GM12875 (cell line): ENCODE measurements around the gene TBRG4.

Experiments
- H3K4me3 ChIP-seq: one replicate; pipeline ENCODE4 v1.5.1; 2011; ENCODE audit warnings: low read depth, low read length, control low read depth
- CTCF ChIP-seq: IDR thresholded peaks from 2 replicates; pipeline ENCODE4 v1.5.1; 2011; ENCODE audit warnings: low read depth, mild to moderate bottlenecking, control low read depth, inconsistent platforms, low read length, moderate library complexity, borderline replicate concordance; ENCODE audit not compliant: insufficient read depth

The TBRG4 gene

GRCh38 chr7:45067582-45067981 lies 43.9 kb downstream of the TBRG4 start:
- H3K4me3 ChIP-seq = no peak overlapping the region
- TF ChIP-seq CTCF = no peak

- H3K4me3 ChIP-seq = no peak overlapping the region
- TF ChIP-seq CTCF = no peak
Measured at GRCh38 chr7:45066409-45066808, 45.1 kb downstream of the TBRG4 start.

DNA sequence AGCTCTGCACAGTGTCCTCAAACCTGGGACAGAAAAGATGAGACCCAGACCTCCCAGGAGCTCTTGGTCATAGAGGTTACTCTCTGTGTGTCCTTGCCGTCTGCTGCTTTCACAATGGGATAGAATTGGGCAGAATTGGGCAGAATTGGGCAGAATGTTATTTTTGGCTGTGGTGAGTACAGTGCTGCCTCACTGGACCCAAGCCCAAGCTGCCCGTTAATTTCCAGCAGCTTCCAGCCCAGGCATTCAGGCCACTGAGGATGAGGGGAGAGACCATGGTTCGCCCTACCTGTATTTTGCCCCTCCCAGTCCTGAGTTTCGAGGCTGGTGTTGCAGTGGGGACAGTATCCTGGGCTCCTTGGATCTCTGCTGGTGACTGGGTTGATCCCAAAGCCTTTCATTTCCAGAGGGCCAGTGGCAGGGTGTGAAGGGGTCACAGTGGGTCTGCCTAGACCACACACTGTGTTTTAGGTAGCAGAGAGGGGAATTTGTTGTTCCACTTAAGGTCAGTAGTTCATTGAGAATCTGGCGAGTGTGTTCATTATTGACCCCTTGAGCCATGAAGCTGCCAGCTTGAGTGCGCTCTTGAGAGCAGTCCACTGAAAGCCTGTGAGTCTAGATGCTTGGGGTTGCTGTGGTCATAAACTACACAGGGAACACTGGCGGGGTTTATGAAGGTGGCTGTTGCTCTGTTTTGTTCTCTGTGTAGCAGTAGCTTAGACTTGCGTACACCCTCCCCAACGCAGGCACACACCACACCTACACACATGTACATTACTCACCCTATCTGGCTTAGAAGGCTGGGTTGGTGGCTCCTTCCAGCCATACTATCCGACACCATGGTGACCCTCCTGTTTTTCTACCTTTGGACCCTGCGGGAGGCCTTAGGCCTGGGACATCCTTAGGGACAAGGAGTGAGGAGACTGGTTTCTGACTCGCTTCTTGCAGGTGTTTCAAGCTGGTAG lies 46.2 kb downstream of the TBRG4 start:
- no peak for TF ChIP-seq CTCF
- H3K4me3 ChIP-seq = no peak overlapping the region

- no peak for TF ChIP-seq CTCF
Measured at GRCh38 chr7:45064047-45064725, 47.3 kb downstream of the TBRG4 start.

DNA sequence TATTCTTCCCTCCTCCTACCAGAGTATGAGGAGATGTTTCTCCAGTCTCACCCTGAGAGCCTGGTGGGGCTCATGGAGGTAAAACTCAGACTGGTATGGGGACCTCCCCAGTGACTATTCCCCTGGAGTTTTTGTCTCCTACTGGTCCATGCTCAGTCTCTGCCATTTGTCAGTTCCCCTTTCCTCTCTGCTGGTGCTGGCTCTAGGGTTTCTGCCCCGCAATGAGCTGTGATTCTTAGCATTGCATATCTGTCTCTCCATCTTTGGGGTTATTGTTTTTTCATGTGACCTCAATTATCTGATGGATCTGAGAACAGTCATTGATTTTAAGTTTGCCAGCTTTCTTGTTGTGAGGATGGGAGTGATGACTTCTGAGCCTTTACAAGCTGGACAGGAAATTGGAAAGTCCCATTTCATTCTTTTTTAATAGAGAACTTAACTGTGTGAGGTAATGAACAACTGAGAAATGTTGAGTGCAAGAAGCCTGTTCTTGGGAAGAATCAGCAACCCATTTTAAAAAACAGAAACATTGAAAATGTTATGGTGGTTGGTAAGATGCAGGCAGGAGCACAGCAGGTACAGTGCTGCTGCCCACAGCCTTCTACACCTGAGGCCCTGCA lies 49.6 kb downstream of the TBRG4 start:
- H3K4me3 ChIP-seq = no peak overlapping the region
- TF ChIP-seq CTCF = no peak

More at GRCh38 chr7:45064047-45064725, 47.3 kb downstream of the TBRG4 start:
- no peak overlapping the region for H3K4me3 ChIP-seq

DNA sequence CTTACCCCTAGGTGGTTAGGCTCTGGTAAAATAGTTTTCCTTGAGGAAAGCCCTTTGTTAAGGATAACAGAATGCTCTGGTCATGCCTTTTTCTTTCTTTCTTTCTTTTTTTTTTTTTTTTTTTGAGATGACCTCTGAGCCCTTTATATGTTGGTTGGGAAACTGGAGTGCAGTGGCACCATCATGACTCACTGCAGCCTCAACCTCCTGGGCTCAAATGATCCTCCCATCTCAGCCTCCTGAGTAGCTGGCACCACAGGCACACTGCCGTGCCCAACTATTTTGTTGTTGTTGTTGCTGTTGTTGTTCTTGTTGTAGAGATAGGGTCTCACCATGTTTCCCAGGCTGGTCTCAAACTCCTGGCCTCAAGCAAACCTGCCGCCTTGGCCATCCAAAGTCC lies 50.1 kb downstream of the TBRG4 start:
- H3K4me3 ChIP-seq = no peak overlapping the region
- TF ChIP-seq CTCF = no peak
